Lung (tissue), 12 donors: ENCODE data around the gene SLC6A12. TPM values are rescaled to one million over a fixed set of nuclear protein-coding genes. Genes with fewer than 3 reads are reported as not detected.

ENCODE experiments used
- ATAC-seq: fragments of 200-7000 bp; cut with Tn5 transposase; one replicate; pipeline ENCODE4 v1.9.1; 2020; ENCODE audit warnings: moderate number of reproducible peaks; ENCODE audit not compliant: insufficient read depth, low FRiP score
- DNase-seq, 3 donors: peaks; one replicate each; pipeline ENCODE4 v3.0.0-alpha.2; 2013 to 2017
- H3K27ac ChIP-seq, 2 donors: one replicate each; pipeline ENCODE4 v1.5.1; 2013; ENCODE audit warnings: mild to moderate bottlenecking in 2 of 2, moderate library complexity in 2 of 2, control low read depth in 1 of 2, inconsistent platforms in 1 of 2, low read depth in 1 of 2, low read length in 1 of 2
- H3K27me3 ChIP-seq, 3 donors: one replicate each; pipeline ENCODE4 v1.5.1; 2013; ENCODE audit warnings: low read length in 2 of 3; ENCODE audit not compliant: control insufficient read depth in 3 of 3, insufficient read depth in 3 of 3
- H3K36me3 ChIP-seq, 4 donors: one replicate each; pipeline ENCODE4 v1.5.1; 2013; ENCODE audit warnings: low read length in 4 of 4, mild to moderate bottlenecking in 1 of 4, moderate library complexity in 1 of 4; ENCODE audit not compliant: control insufficient read depth in 4 of 4, insufficient read depth in 4 of 4
- H3K4me1 ChIP-seq, 5 donors: one replicate each; pipeline ENCODE4 v1.5.1; 2013; ENCODE audit warnings: low read length in 5 of 5, mild to moderate bottlenecking in 2 of 5, moderate library complexity in 1 of 5; ENCODE audit not compliant: control insufficient read depth in 5 of 5, insufficient read depth in 5 of 5
- H3K4me3 ChIP-seq: one replicate; pipeline ENCODE4 v1.5.1; 2013; ENCODE audit warnings: mild to moderate bottlenecking, control low read depth, moderate library complexity
- H3K9ac ChIP-seq, 2 donors: one replicate each; pipeline ENCODE4 v1.5.1; 2013; ENCODE audit warnings: low read length in 2 of 2, control low read depth in 1 of 2; ENCODE audit not compliant: insufficient read depth in 1 of 2
- H3K9me3 ChIP-seq, 4 donors: one replicate each; pipeline ENCODE4 v1.5.1; 2013; ENCODE audit warnings: low read length in 3 of 4, mild to moderate bottlenecking in 1 of 4, moderate library complexity in 1 of 4; ENCODE audit not compliant: control insufficient read depth in 4 of 4, insufficient read depth in 3 of 4
- CTCF ChIP-seq: IDR thresholded peaks from 2 replicates; pipeline ENCODE4 v1.5.1; 2012; ENCODE audit warnings: mild to moderate bottlenecking; ENCODE audit errors: control extremely low read depth, extremely low read depth
- WGBS, 2 donors: extraction: QIAGEN DNeasy Blood & Tissue Kit; methylation state at CpG; one replicate each; pipeline ENCODE4 v1.1.7; 2013; 5-methylcytosine and 5-hydroxymethylcytosine counted together
- polyA plus RNA-seq, 2 donors: library from polyadenylated mRNA; stranded (reverse); fragments of 200-250 nt; gene quantifications; one replicate each; pipeline ENCODE4 v1.2.1, GENCODE V29; 2013
- total RNA-seq, 2 donors: library from RNA; depleted of rRNA in 1 of 2; stranded (reverse); fragments of >200 nt in 1 of 2; gene quantifications; one replicate each; pipeline ENCODE4 v1.2.1, GENCODE V29; 2014 to 2021
- donor health status: control.
- donor health status: control.
- donor health status: Bipolar disorder and iron deficiency.
- donor health status: healthy.
- donor health status: DM: yes; HTN: yes; CAD: no.

The SLC6A12 gene
- total and polyA plus RNA-seq, 4 donors: 1.7 to 4.5 (median 3.1) TPM

GRCh38 chr12:152440-152839 is 61.5 kb downstream of the SLC6A12 start:
- H3K9me3 ChIP-seq: no peaks in the 10 kb centered on the region
- no peak for TF ChIP-seq CTCF
- DNase-seq (no peak), ATAC-seq (no peak)
- no peak overlapping the region for H3K4me3 ChIP-seq
- H3K27ac ChIP-seq: no peak overlapping the region
- 55 to 59% methylated on average over 3 of the region's 3 CpGs for WGBS, 2 donors
- H3K27me3 ChIP-seq: peaks cover 0 to 10% (median 0%) of the 10 kb centered on the region in 3 donors
- no peaks in the 10 kb centered on the region for H3K36me3 ChIP-seq
- no peaks in the 10 kb centered on the region for H3K4me1 ChIP-seq
- no peak overlapping the region for H3K9ac ChIP-seq

GRCh38 chr12:151579-151978 is 62.4 kb downstream of the SLC6A12 start:
- Histone ChIP-seq H3K4me3 (no peak overlapping the region), H3K9me3 (no peaks in the 10 kb centered on the region), H3K4me1 (no peaks in the 10 kb centered on the region), H3K27ac (no peak overlapping the region), H3K36me3 (no peaks in the 10 kb centered on the region), H3K9ac (no peak overlapping the region), H3K27me3 (peaks cover 0 to 10% (median 0%) of the 10 kb centered on the region in 3 donors)
- TF ChIP-seq CTCF: no peak
- WGBS, 2 donors: 77 to 90% methylated on average over 5 of the region's 5 CpGs
- ATAC-seq (no peak), DNase-seq (no peak)

- Histone ChIP-seq H3K4me3 (no peak overlapping the region), H3K9me3 (no peaks in the 10 kb centered on the region), H3K4me1 (no peaks in the 10 kb centered on the region), H3K9ac (no peak overlapping the region), H3K27me3 (peaks cover 0 to 10% (median 0%) of the 10 kb centered on the region in 3 donors), H3K27ac (no peak overlapping the region), H3K36me3 (no peaks in the 10 kb centered on the region)
- WGBS, 2 donors: 82 to 89% methylated on average over 18 of the region's 18 CpGs
- no peak for DNase-seq
- no peak for TF ChIP-seq CTCF
- no peak for ATAC-seq
Measured at GRCh38 chr12:148676-149416, 65.1 kb downstream of the SLC6A12 start.
